HUES64 (cell line): ENCODE data around the gene SORL1.
A peak's percentile ranks its signal among the peaks of the same experiment; 100 is the strongest.

ENCODE experiments used
- H3K27ac ChIP-seq: 2 replicates; pipeline ENCODE4 v1.7.0; 2013; ENCODE audit warnings: low read depth, low read length, inconsistent platforms
- H3K27me3 ChIP-seq: 2 replicates; pipeline ENCODE4 v1.6.1; 2013; ENCODE audit warnings: mild to moderate bottlenecking, low read length; ENCODE audit not compliant: insufficient read depth
- H3K36me3 ChIP-seq: 2 replicates; pipeline ENCODE4 v1.6.1; 2013; ENCODE audit warnings: mild to moderate bottlenecking, low read length; ENCODE audit not compliant: insufficient read depth
- H3K4me1 ChIP-seq: 2 replicates; pipeline ENCODE4 v1.6.1; 2013; ENCODE audit warnings: mild to moderate bottlenecking, low read length, moderate library complexity; ENCODE audit not compliant: insufficient read depth
- H3K4me3 ChIP-seq: 2 replicates; pipeline ENCODE4 v1.5.1; 2013; ENCODE audit warnings: mild to moderate bottlenecking, low read length, moderate library complexity
- H3K9ac ChIP-seq: 2 replicates; pipeline ENCODE4 v1.6.1; 2013; ENCODE audit warnings: mild to moderate bottlenecking, low read depth, low read length
- H3K9me3 ChIP-seq: 2 replicates; pipeline ENCODE4 v1.6.1; 2013; ENCODE audit warnings: low read depth, low read length; ENCODE audit not compliant: insufficient read depth
- WGBS: fragments of 150-250, 120-280 bp; methylation state at CpG from one replicate; pipeline ENCODE4 v1.1.7; 2013; ENCODE audit warnings: missing lambda C conversion rate; 5-methylcytosine and 5-hydroxymethylcytosine counted together

The SORL1 gene

GRCh38 chr11:121466063-121466794 lies 14.1 kb downstream of the SORL1 start:
- Histone ChIP-seq H3K9ac (peak overlapping the region; percentile 49), H3K27ac (peak overlapping the region; percentile 57), H3K4me1 (peaks cover 54% of the 10 kb centered on the region), H3K9me3 (no peaks in the 10 kb centered on the region), H3K27me3 (no peaks in the 10 kb centered on the region), H3K4me3 (peak overlapping the region; percentile 13; the same call in 1 of the 2 replicates), H3K36me3 (peaks cover 12% of the 10 kb centered on the region)
- 34% methylated on average over 5 of the region's 8 CpGs for WGBS

- H3K4me3 ChIP-seq = no peak overlapping the region
- H3K9me3 ChIP-seq = no peaks in the 10 kb centered on the region
- 92% methylated on average over 2 of the region's 2 CpGs for WGBS
- H3K4me1 ChIP-seq = peaks cover 52% of the 10 kb centered on the region
- H3K27ac ChIP-seq = peak overlapping the region; percentile 47
- H3K36me3 ChIP-seq = peaks cover 18% of the 10 kb centered on the region
- H3K9ac ChIP-seq = no peak overlapping the region
- no peaks in the 10 kb centered on the region for H3K27me3 ChIP-seq
Observed at GRCh38 chr11:121467471-121467870, 15.4 kb downstream of the SORL1 start.

DNA sequence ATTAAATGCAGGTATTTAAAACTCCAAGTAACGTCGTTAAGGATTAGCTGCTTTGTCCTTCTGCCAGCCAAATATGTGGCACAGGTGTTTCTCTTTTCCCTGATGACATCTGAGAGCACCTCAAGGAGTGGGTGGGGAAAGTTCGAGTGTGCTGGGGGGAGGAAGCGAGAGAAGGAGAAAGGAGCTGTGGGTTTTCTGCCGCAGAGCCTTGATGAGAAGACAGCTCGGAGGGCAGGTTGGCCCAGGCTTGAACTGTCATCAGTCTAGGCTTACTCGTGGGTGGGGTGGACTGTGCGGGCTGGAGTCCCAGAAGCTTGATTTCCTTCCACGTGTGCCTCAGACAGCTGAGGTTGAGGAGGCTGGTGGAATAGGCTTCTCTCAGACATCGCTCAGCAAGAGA lies 15.9 kb downstream of the SORL1 start:
- Histone ChIP-seq H3K9me3 (no peaks in the 10 kb centered on the region), H3K27me3 (no peaks in the 10 kb centered on the region), H3K36me3 (peaks cover 18% of the 10 kb centered on the region), H3K27ac (no peak overlapping the region), H3K9ac (no peak overlapping the region), H3K4me1 (peaks cover 52% of the 10 kb centered on the region), H3K4me3 (no peak overlapping the region)
- 74% methylated on average over 10 of the region's 10 CpGs for WGBS

- Histone ChIP-seq H3K4me3 (no peak overlapping the region), H3K9ac (no peak overlapping the region), H3K4me1 (peaks cover 33% of the 10 kb centered on the region), H3K9me3 (no peaks in the 10 kb centered on the region), H3K27me3 (no peaks in the 10 kb centered on the region), H3K27ac (no peak overlapping the region), H3K36me3 (peaks cover 18% of the 10 kb centered on the region)
- WGBS = 94% methylated on average over 5 of the region's 5 CpGs
Observed at GRCh38 chr11:121469910-121470309, 17.8 kb downstream of the SORL1 start.

- Histone ChIP-seq H3K9me3 (no peaks in the 10 kb centered on the region), H3K27me3 (no peaks in the 10 kb centered on the region), H3K9ac (no peak overlapping the region), H3K4me3 (no peak overlapping the region), H3K36me3 (peaks cover 18% of the 10 kb centered on the region), H3K4me1 (peaks cover 25% of the 10 kb centered on the region), H3K27ac (no peak overlapping the region)
- 95% methylated on average over 12 of the region's 12 CpGs for WGBS
Observed at GRCh38 chr11:121471167-121471566, 19.1 kb downstream of the SORL1 start.

- peaks cover 20% of the 10 kb centered on the region for H3K4me1 ChIP-seq
- no peak overlapping the region for H3K27ac ChIP-seq
- H3K27me3 ChIP-seq = no peaks in the 10 kb centered on the region
- WGBS = 92% methylated on average over 2 of the region's 2 CpGs
- no peak overlapping the region for H3K4me3 ChIP-seq
- H3K9me3 ChIP-seq = no peaks in the 10 kb centered on the region
- no peak overlapping the region for H3K9ac ChIP-seq
- peaks cover 18% of the 10 kb centered on the region for H3K36me3 ChIP-seq
Observed at GRCh38 chr11:121472312-121472711, 20.2 kb downstream of the SORL1 start.

- 95% methylated on average over 8 of the region's 8 CpGs for WGBS
- Histone ChIP-seq H3K9ac (no peak overlapping the region), H3K36me3 (peaks cover 18% of the 10 kb centered on the region), H3K27me3 (no peaks in the 10 kb centered on the region), H3K4me1 (peaks cover 13% of the 10 kb centered on the region), H3K4me3 (no peak overlapping the region), H3K27ac (no peak overlapping the region), H3K9me3 (no peaks in the 10 kb centered on the region)
Observed at GRCh38 chr11:121473064-121473777, 21.1 kb downstream of the SORL1 start.

- peaks cover 22% of the 10 kb centered on the region for H3K36me3 ChIP-seq
- 94% methylated on average over 7 of the region's 7 CpGs for WGBS
- H3K27me3 ChIP-seq = no peaks in the 10 kb centered on the region
- H3K9ac ChIP-seq = no peak overlapping the region
- H3K9me3 ChIP-seq = no peaks in the 10 kb centered on the region
- no peak overlapping the region for H3K27ac ChIP-seq
- H3K4me1 ChIP-seq = peaks cover 22% of the 10 kb centered on the region
- no peak overlapping the region for H3K4me3 ChIP-seq
Observed at GRCh38 chr11:121474680-121475079, 22.6 kb downstream of the SORL1 start.

DNA sequence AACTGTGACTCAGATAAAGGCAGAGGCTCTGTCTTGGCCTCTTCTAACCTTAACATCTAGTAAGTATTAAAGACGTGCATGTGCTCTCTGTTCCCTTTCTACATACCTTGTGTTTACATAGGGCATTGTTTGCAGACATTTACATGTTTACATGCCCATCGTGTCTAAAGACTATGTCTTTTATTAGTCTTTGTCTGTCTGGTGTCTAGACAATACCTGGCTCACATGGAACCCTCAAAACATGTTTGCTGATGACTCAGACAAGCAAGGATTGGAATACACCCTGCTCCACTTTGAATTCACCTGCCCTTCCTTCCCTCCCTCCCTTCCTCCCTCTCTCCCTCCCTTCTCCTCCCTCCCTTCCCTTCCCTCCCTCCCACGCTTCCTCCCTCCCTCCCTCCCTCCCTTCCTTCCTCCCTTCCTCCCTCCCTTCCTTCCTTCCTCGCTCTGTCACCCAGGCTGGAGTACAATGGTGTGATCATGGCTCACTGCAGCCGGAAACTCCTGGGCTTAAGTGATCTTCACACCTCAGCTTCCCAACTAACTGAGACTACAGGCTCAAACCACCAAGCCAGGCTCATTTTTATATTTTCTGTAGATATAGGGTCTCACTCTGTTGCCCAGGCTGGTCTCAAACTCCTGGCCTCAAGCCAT lies 24.4 kb downstream of the SORL1 start:
- no peaks in the 10 kb centered on the region for H3K27me3 ChIP-seq
- peaks cover 28% of the 10 kb centered on the region for H3K4me1 ChIP-seq
- H3K27ac ChIP-seq = no peak overlapping the region
- 73% methylated on average over 5 of the region's 5 CpGs for WGBS
- H3K36me3 ChIP-seq = peaks cover 7% of the 10 kb centered on the region; the same call in 1 of the 2 replicates
- no peak overlapping the region for H3K4me3 ChIP-seq
- no peaks in the 10 kb centered on the region for H3K9me3 ChIP-seq
- H3K9ac ChIP-seq = no peak overlapping the region

GRCh38 chr11:121478226-121478894 lies 26.2 kb downstream of the SORL1 start:
- peak overlapping the region; percentile 91 for H3K27ac ChIP-seq
- H3K4me1 ChIP-seq = peaks cover 38% of the 10 kb centered on the region
- H3K27me3 ChIP-seq = no peaks in the 10 kb centered on the region
- H3K4me3 ChIP-seq = no peak overlapping the region
- H3K9me3 ChIP-seq = no peaks in the 10 kb centered on the region
- 92% methylated on average over 18 of the region's 18 CpGs for WGBS
- H3K36me3 ChIP-seq = peaks cover 5% of the 10 kb centered on the region; the same call in 1 of the 2 replicates
- peak overlapping the region; percentile 41; the same call in 1 of the 2 replicates for H3K9ac ChIP-seq
